ENCODE data around the gene CLBA1.

The CLBA1 gene

GRCh38 chr14:105007593-105008264 is 22.1 kb downstream of the CLBA1 start:
- no peak for DNase-seq

- DNase-seq: no peak
Measured at GRCh38 chr14:105010106-105010505, 24.5 kb downstream of the CLBA1 start.

GRCh38 chr14:105010891-105011291 is 25.3 kb downstream of the CLBA1 start:
- no peak for DNase-seq

GRCh38 chr14:105011312-105011990 is 25.9 kb downstream of the CLBA1 start:
- DNase-seq: no peak

DNA sequence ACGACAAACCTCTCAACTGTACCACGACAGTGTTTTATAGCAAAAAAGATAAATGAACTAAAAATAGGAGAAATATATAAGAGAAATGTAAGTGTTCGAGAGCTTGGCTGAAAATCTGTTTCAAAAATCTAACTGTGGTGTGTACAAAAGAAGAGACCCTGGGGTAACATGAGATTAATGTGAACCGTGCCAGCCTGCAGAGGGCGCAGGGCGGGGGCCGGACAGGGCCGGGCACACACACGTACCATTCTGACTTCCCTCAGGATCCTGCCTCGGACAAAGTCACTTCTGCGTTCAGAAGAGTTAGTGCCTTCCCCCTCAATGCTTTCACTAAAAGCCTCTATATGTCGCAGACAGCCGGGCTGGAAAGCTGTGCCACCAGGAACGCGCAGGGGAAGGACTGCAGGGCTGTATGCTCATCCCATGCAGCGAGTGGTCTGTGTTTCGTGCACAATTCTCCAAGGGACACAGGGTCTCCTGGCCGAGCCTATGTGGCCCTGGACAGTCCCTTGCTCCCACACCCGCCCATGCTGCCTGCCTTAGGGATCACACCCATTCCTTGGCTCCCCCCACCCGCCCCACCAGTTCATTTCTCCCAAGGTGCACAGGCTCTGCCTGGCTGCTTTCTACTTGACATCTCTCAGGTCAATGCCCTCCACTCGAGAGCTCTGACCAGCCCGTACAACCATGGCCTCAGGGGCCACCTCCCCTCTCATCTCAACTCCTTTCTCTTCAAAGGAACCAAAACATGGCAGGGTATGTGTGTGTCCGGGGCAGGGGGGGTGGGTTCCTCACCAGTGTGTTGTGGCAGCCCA is 26.8 kb downstream of the CLBA1 start:
- DNase-seq: no peak

- no peak for DNase-seq
Measured at GRCh38 chr14:105013150-105013785, 27.7 kb downstream of the CLBA1 start.

GRCh38 chr14:105014032-105014431 is 28.4 kb downstream of the CLBA1 start:
- no peak for DNase-seq

GRCh38 chr14:105014631-105015030 is 29.0 kb downstream of the CLBA1 start:
- no peak for DNase-seq

GRCh38 chr14:105015242-105015641 is 29.7 kb downstream of the CLBA1 start:
- no peak for DNase-seq

GRCh38 chr14:105015905-105016304 is 30.3 kb downstream of the CLBA1 start:
- no peak for DNase-seq

GRCh38 chr14:105018414-105018813 is 32.8 kb downstream of the CLBA1 start:
- DNase-seq: no peak

DNA sequence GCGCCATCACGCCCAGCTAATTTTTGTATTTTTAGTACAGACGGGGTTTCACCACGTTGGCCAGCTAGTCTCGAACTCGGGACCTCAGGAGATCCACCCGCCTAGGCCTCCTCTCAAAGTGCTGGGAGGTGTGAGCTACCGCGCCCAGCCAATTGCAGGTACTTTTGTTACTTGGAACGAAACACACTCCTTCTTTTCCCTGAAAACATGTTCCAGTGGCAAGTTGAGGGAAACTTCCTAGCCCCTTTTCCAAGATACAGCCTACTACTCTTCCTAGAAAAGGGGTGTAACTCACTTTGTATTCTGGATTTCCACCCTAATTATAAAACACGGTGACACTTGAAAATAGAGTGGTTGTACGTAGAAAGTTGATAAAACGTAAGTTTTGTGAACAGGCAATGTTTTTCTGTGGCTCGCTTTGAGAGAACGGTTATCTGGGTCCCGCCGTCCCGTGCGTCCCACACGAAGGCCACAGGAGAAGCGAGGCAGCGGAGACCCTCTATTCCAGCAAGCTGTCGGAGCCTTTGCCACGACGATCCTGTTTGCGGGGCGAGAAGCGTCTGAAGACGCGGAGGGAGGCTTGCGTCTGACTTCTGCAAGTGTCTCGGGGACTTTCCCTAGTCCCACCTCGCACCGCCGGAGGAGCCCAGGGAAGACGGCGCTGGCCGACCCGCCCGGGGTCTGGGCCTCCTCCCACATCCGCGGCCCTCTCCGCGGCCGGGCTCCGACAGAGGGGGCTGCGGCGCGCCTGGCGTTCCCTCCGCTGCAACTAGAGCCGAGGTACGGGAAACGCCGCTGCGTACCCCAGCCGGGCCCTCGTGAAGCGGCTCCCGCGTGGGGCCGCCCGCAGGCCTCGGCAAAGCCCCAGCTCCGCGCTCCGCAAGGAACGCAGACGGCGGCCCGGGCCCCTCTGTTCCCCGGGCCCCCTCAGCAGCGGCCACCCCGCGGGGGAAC is 34.5 kb downstream of the CLBA1 start:
- DNase-seq: peak; percentile 62

DNA sequence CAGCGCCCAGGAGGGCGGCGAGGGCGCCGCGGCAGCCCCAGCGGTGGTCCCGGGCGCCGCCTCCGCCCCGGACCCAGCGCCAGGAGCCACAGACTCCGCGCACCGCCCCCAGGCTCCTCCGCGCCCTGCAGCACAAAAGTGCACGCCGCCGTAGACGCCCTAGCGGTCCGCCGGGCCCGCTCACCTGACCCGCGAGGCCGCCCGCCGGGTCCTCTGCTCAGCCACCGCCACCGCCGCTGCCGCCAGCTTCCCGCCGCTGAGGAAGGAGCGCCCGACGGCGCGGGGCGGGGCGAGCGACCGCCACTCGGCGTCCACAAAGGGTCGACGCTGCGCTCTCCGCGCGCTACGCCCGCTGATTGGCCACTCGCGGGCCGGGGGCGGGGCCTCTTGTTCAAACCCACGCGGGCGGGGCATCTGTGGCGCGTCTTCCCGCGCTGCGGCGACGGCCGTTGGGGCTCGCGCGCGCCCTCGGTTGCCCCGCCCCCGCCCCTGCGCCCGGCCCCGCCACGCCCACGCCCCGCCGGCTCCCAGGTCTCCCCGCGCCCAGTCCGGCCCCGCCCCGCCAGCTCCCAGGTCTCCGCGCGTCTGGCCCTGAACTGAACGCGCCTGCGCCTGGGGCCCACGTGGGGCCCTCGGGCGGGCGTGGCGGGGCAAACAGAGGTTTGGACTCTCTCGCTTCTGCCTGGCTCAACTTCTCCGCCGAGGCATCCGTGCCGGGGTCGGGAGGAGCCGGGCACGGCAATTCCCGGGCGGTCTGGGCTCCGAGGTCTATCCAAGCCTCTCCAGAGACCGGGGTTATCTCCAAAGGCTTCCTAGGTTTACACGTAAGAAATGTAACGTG is 35.4 kb downstream of the CLBA1 start, which contains the start of gene CDCA4:
TSS of gene CDCA4 (minus strand) at position 269 of the 841 bp plus-strand sequence. CDS start 9,154 bp downstream, outside the sequence.
- DNase-seq: peak; percentile 97

GRCh38 chr14:105021656-105022275 is 36.2 kb downstream of the CLBA1 start:
- peak; percentile 55 for DNase-seq

- no peak for DNase-seq
Measured at GRCh38 chr14:105022276-105022670, 36.7 kb downstream of the CLBA1 start.

DNA sequence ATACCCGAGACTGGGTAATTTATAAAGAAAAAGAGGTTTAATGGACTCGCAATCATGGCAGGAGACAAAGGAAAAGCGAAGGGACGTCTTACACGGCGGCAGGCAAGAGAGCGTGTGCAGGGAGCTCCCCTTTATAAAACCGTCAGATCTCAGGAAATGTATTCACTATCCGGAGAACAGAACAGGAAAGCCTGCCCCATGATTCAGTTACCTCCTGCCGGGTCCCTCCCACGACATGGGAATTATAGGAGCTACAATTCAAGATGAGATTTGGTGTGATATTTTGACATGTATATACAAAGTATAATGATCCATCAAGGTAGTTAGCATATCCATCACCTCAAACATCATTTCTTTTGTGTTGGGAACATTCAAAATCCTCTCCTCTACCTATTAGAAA is 37.6 kb downstream of the CLBA1 start:
- DNase-seq: no peak

GRCh38 chr14:105023791-105024480 is 38.3 kb downstream of the CLBA1 start:
- no peak for DNase-seq

DNA sequence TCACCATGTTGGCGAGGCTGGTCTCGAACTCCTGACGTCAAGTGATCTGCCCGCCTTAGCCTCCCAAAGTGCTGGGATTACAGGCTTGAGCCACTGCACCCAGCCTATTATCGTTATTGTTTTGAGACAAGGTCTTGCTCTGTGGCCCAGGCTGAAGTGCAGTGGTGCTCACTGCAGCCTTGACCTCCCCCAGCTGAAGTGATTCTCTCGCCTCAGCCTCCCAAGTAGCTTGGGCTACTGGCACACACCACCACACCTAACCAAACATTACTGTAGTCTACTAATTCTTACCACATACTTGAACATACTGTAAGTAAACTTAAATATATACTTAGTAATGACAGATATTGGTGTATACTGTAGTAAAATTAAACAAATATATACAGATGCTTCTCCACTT is 39.8 kb downstream of the CLBA1 start:
- no peak for DNase-seq

DNA sequence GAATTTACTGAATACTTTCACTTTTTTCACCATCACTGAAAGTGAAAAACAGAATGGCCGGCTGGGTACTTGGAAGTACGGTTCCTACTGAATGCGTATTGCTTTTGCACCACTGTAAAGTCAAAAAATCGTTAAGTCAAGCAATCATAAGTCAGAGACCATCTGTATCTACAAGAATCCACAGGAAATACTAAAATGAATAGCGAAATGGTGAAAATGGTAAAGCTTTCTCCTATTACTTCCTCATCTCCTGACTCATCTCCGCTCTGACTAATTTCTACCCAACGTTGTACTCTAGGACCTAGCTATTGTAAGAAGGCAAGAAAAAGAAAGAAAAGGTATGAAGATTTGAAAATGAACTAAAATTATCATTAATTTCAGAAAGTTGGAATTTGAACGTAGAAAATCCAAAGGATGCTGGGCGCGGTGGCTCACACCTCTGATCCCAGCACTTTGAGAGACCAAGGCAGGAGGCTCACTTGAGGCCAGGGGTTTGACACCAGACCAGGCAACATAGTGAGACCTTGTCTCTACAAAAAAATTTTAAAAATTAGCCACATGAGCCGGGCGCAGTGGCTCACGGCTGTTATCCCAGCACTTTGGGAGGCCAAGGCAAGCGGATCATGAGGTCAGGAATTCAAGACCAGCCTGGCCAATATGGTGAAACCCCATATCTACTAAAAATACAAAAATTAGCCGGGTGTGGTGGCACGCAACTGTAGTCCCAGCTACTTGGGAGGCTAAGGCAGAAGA is 40.6 kb downstream of the CLBA1 start:
- DNase-seq: peak; percentile 35

All from stimulated activated CD4-positive, alpha-beta T cell treated with anti-CD3 and anti-CD28 coated beads, Interleukin-4, amount 100 ng/mL, for 24 hours (primary cell).